K562 (cell line): ENCODE results near the gene EN1. TPM values are rescaled to one million over a fixed set of nuclear protein-coding genes. Genes with fewer than 3 reads are reported as not detected.

Experiments
- ARID3A ChIP-seq: IDR thresholded peaks from 2 replicates; pipeline ENCODE4 v1.6.1; 2012; ENCODE audit warnings: low read depth, low read length, improper control_type of control experiment, borderline replicate concordance
- ATF7 ChIP-seq: fragments of 450-650 bp; IDR thresholded peaks from 2 replicates; pipeline ENCODE4 v1.7.1; 2014; ENCODE audit warnings: mild to moderate bottlenecking, moderate library complexity
- DACH1 ChIP-seq: fragments of 450-650 bp; IDR thresholded peaks from 2 replicates; pipeline ENCODE4 v1.6.1; 2018; ENCODE audit not compliant: partially characterized antibody
- GATAD2B ChIP-seq: fragments of 450-650 bp; IDR thresholded peaks from 2 replicates; pipeline ENCODE4 v1.6.1; 2017; ENCODE audit warnings: mild to moderate bottlenecking, borderline replicate concordance
- HNRNPK ChIP-seq: fragments of 200-400 bp; formaldehyde crosslinking; IDR thresholded peaks from one replicate; pipeline ENCODE4 v1.6.1; 2018; ENCODE audit warnings: mild to moderate bottlenecking, low read depth, low read length; ENCODE audit not compliant: poor library complexity, severe bottlenecking
- MCM5 ChIP-seq: fragments of 450-650 bp; IDR thresholded peaks from 2 replicates; pipeline ENCODE4 v1.6.1; 2016; ENCODE audit warnings: low read depth
- PCBP2 ChIP-seq: fragments of 200-400 bp; formaldehyde crosslinking; IDR thresholded peaks from 2 replicates; pipeline ENCODE4 v1.6.1; 2018; ENCODE audit warnings: low read length, low read depth, mild to moderate bottlenecking, moderate library complexity; ENCODE audit not compliant: poor library complexity, severe bottlenecking
- PYGO2 ChIP-seq: fragments of 450-650 bp; IDR thresholded peaks from 2 replicates; pipeline ENCODE4 v1.6.1; 2016; ENCODE audit warnings: mild to moderate bottlenecking, missing genetic modification characterization, moderate library complexity, missing compliant biosample characterization
- RBM14 ChIP-seq: fragments of 200-400 bp; formaldehyde crosslinking; IDR thresholded peaks from 2 replicates; pipeline ENCODE4 v1.6.1; 2018; ENCODE audit warnings: low read depth, mild to moderate bottlenecking, low read length, moderate library complexity, borderline replicate concordance; ENCODE audit not compliant: insufficient read depth
- SIN3A ChIP-seq, 2 experiments: fragments of 150-350 bp in 1 of 2; IDR thresholded peaks; 2 replicates each; pipeline ENCODE4 v1.6.1; 2011 to 2016; ENCODE audit warnings: borderline replicate concordance in 2 of 2, low read depth in 2 of 2, low read length in 2 of 2, mild to moderate bottlenecking in 2 of 2, moderate library complexity in 2 of 2; ENCODE audit not compliant: control insufficient read depth in 1 of 2
- SRSF1 ChIP-seq: fragments of 200-400 bp; formaldehyde crosslinking; IDR thresholded peaks from 2 replicates; pipeline ENCODE4 v1.6.1; 2017; ENCODE audit warnings: mild to moderate bottlenecking, low read depth, low read length, moderate library complexity
- ZBTB11 ChIP-seq, 3 experiments: fragments of 200-800 bp in 1 of 3; fragments of 250-450 bp in 1 of 3; fragments of 450-650 bp in 1 of 3; sonication (Bioruptor Pico) in 1 of 3; sonication (Bioruptor generic) in 1 of 3; formaldehyde crosslinking in 1 of 3; IDR thresholded peaks; 2 replicates each; pipeline versions ENCODE4 v1.6.1 to v1.8.0; 2016 to 2022; ENCODE audit warnings: mild to moderate bottlenecking in 2 of 3, missing genetic modification characterization in 2 of 3, missing compliant biosample characterization in 1 of 3, moderate library complexity in 1 of 3
- ZBTB12 ChIP-seq: fragments of 250-450 bp; sonication (Bioruptor Pico); IDR thresholded peaks from 2 replicates; pipeline ENCODE4 v1.4.0; 2020
- ZFP36 ChIP-seq: fragments of 150-350 bp; IDR thresholded peaks from 2 replicates; pipeline ENCODE4 v1.6.1; 2018; ENCODE audit warnings: low read length, low read depth; ENCODE audit not compliant: partially characterized antibody
- ZFP91 ChIP-seq: sonication (generic); formaldehyde crosslinking; IDR thresholded peaks from 2 replicates; pipeline ENCODE4 v1.8.0; 2022; ENCODE audit warnings: mild to moderate bottlenecking, missing genetic modification reagents
- ZNF217 ChIP-seq: sonication (generic); formaldehyde crosslinking; IDR thresholded peaks from 2 replicates; pipeline ENCODE4 v1.8.0; 2022; ENCODE audit warnings: mild to moderate bottlenecking, missing genetic modification reagents
- ZNF280A ChIP-seq: fragments of 450-650 bp; IDR thresholded peaks from 2 replicates; pipeline ENCODE4 v1.6.1; 2018; ENCODE audit warnings: mild to moderate bottlenecking, low read depth; ENCODE audit not compliant: partially characterized antibody
- ZNF57 ChIP-seq: fragments of 450-650 bp; formaldehyde crosslinking; IDR thresholded peaks from 2 replicates; pipeline ENCODE4 v1.4.0; 2020; ENCODE audit warnings: mild to moderate bottlenecking, moderate library complexity
- polyA plus RNA-seq, 8 experiments: library from polyadenylated mRNA; depleted of rRNA in 4 of 8; stranded (reverse) in 5 of 8; unstranded in 3 of 8; fragments of >200 nt; fragmentation: Nextera tagmentation in 2 of 8; fragmentation: Illumina TruSeq in 1 of 8; extraction: Ambion mirVana in 2 of 8; extraction: Trizol in 1 of 8; gene quantifications; 2 replicates each; pipeline versions ENCODE4 v1.2.1 to v1.2.3, GENCODE V29; 2011 to 2014; ENCODE audit warnings: inconsistent platforms in 1 of 8, missing spikeins in 1 of 8
- total RNA-seq, 7 experiments: library from RNA; depleted of rRNA in 6 of 7; stranded (reverse); fragments of >200 nt in 6 of 7; fragmentation: Illumina TruSeq in 2 of 7; extraction: Trizol in 2 of 7; gene quantifications; 2 replicates each; pipeline versions ENCODE4 v1.2.1 to v1.2.3, GENCODE V29; 2011 to 2021; ENCODE audit warnings: low replicate concordance in 1 of 7

EN1 gene
- total and polyA plus RNA-seq, 9 of the 15 experiments (the other 6 are each of a cell fraction or from before 2014, with no cell fraction given), result 0.06 to 2.0 (median 0.51) TPM

GRCh38 chr2:118803012-118803411 is 44.4 kb downstream of the EN1 start (continued):
- no peak for TF ChIP-seq ZBTB11 (CRISPR knock-in tag; IDR thresholded peaks at IDR 0.05)
- no peak for TF ChIP-seq SIN3A (IDR thresholded peaks at IDR 0.05; ENCODE audit: borderline replicate concordance in 2 of 2, control insufficient read depth in 1 of 2, low read depth in 2 of 2, low read length in 2 of 2)
- TF ChIP-seq MCM5, result no peak
- TF ChIP-seq ZBTB12 (CRISPR knock-in tag), result no peak
- TF ChIP-seq PCBP2, result no peak
- peak; percentile 81; the same call in 1 of the 2 replicates for TF ChIP-seq ARID3A
- no peak for TF ChIP-seq ZNF57 (CRISPR knock-in tag)
- TF ChIP-seq ZFP36, result no peak
- TF ChIP-seq PYGO2, result no peak
- TF ChIP-seq ZNF280A, result no peak
- peak; percentile 65; the same call in 1 of the 2 replicates for TF ChIP-seq GATAD2B
- TF ChIP-seq ZNF217 (CRISPR knock-in tag), result no peak
- TF ChIP-seq DACH1, result no peak
- TF ChIP-seq SRSF1, result no peak
- TF ChIP-seq RBM14, result no peak
- TF ChIP-seq ZFP91 (CRISPR knock-in tag), result no peak
- TF ChIP-seq ATF7, result peak; percentile 75
- no peak for TF ChIP-seq HNRNPK
